GM12878 (cell line): ENCODE measurements around the gene ALG6. TPM values are rescaled to one million over a fixed set of nuclear protein-coding genes. Genes with fewer than 3 reads are reported as not detected.
A peak's percentile ranks its signal among the peaks of the same experiment; 100 is the strongest.

Source experiments
- BCL3 ChIP-seq: IDR thresholded peaks from 2 replicates; pipeline ENCODE4 v1.6.1; 2011; ENCODE audit warnings: borderline replicate concordance, low read depth, mild to moderate bottlenecking, moderate library complexity, low read length; ENCODE audit not compliant: insufficient read depth, poor library complexity, severe bottlenecking
- CTCF ChIP-seq, 3 experiments: IDR thresholded peaks in 2 of 3; conservative IDR thresholded peaks in 1 of 3; 2 replicates each; pipeline ENCODE4 v1.5.1; 2011; ENCODE audit warnings: low read depth in 3 of 3, low read length in 3 of 3, mild to moderate bottlenecking in 3 of 3, control low read depth in 2 of 3, moderate library complexity in 2 of 3, inconsistent platforms in 1 of 3, mixed read lengths in 1 of 3; ENCODE audit not compliant: control insufficient read depth in 2 of 3, insufficient read depth in 1 of 3; ENCODE audit errors: extremely low read depth in 1 of 3
- EGR1 ChIP-seq, 2 experiments: IDR thresholded peaks; 1 replicate in 1 of 2; 2 replicates in 1 of 2; pipeline ENCODE4 v1.6.1; 2011 to 2012; ENCODE audit warnings: low read depth in 2 of 2, low read length in 2 of 2, borderline replicate concordance in 1 of 2, mild to moderate bottlenecking in 1 of 2, moderate library complexity in 1 of 2
- HDAC6 ChIP-seq: fragments of 200-600 bp; sonication (generic); IDR thresholded peaks from one replicate; pipeline ENCODE4 v1.8.0; 2017; ENCODE audit warnings: antibody characterized with exemption; ENCODE audit not compliant: unreplicated experiment
- IKZF1 ChIP-seq: fragments of 450-650 bp; conservative IDR thresholded peaks from 2 replicates; pipeline ENCODE4 v1.6.1; 2017; ENCODE audit warnings: antibody characterized with exemption, mild to moderate bottlenecking
- IKZF2 ChIP-seq, 2 experiments: fragments of 450-650 bp; IDR thresholded peaks; 2 replicates each; pipeline ENCODE4 v1.6.1; 2017; ENCODE audit warnings: mild to moderate bottlenecking in 2 of 2, moderate library complexity in 2 of 2
- JUND ChIP-seq: IDR thresholded peaks from 2 replicates; pipeline ENCODE4 v1.6.1; 2012; ENCODE audit warnings: low read depth, mild to moderate bottlenecking, low read length, improper control_type of control experiment, moderate library complexity
- NR2F1 ChIP-seq: fragments of 450-650 bp; conservative IDR thresholded peaks from 2 replicates; pipeline ENCODE4 v1.6.1; 2017; ENCODE audit warnings: mild to moderate bottlenecking
- NRF1 ChIP-seq: conservative IDR thresholded peaks from 2 replicates; pipeline ENCODE4 v1.6.1; 2011; ENCODE audit warnings: mild to moderate bottlenecking, low read depth, low read length, improper control_type of control experiment
- POLR2A ChIP-seq: IDR thresholded peaks from 2 replicates; pipeline ENCODE4 v1.6.1; 2011; ENCODE audit warnings: low read depth, mild to moderate bottlenecking, low read length
- POLR2AphosphoS2 ChIP-seq: IDR thresholded peaks from 2 replicates; pipeline ENCODE4 v1.6.1; 2011; ENCODE audit warnings: low read depth, mild to moderate bottlenecking, low read length, improper control_type of control experiment, moderate library complexity
- POLR2AphosphoS5 ChIP-seq: IDR thresholded peaks from 2 replicates; pipeline ENCODE4 v1.6.1; 2011; ENCODE audit warnings: mild to moderate bottlenecking, low read length, inconsistent platforms
- RUNX3 ChIP-seq: IDR thresholded peaks from 2 replicates; pipeline ENCODE4 v1.6.1; 2012; ENCODE audit warnings: low read length, inconsistent platforms
- SMAD5 ChIP-seq: IDR thresholded peaks from 2 replicates; pipeline ENCODE4 v1.6.1; 2016; ENCODE audit warnings: antibody characterized with exemption, low read depth
- SMARCA5 ChIP-seq: fragments of 450-650 bp; IDR thresholded peaks from 2 replicates; pipeline ENCODE4 v1.6.1; 2017; ENCODE audit warnings: mild to moderate bottlenecking
- SMC3 ChIP-seq: IDR thresholded peaks from 2 replicates; pipeline ENCODE4 v1.6.1; 2011; ENCODE audit warnings: low read length, improper control_type of control experiment, borderline replicate concordance
- TAF1 ChIP-seq: IDR thresholded peaks from 2 replicates; pipeline ENCODE4 v1.6.1; 2011; ENCODE audit warnings: mild to moderate bottlenecking, low read depth, low read length, borderline replicate concordance
- ZNF384 ChIP-seq: IDR thresholded peaks from 2 replicates; pipeline ENCODE4 v1.6.1; 2012; ENCODE audit warnings: low read depth, mild to moderate bottlenecking, low read length, improper control_type of control experiment, borderline replicate concordance
- polyA plus RNA-seq, 11 experiments: library from polyadenylated mRNA; depleted of rRNA in 4 of 11; unstranded in 6 of 11; stranded (reverse) in 5 of 11; fragments of >200 nt; fragmentation: Nextera tagmentation in 4 of 11; fragmentation: Illumina TruSeq in 1 of 11; extraction: Ambion mirVana in 4 of 11; extraction: Trizol in 1 of 11; gene quantifications; 1 replicate in 1 of 11; 2 replicates in 10 of 11; pipeline versions ENCODE4 v1.2.1 to v1.2.3, GENCODE V29; 2011 to 2016; ENCODE audit warnings: inconsistent platforms in 2 of 11, missing spikeins in 2 of 11, low read depth in 1 of 11
- total RNA-seq, 4 experiments: library from RNA; depleted of rRNA in 3 of 4; stranded (reverse); fragments of >200 nt in 3 of 4; fragmentation: Illumina TruSeq in 1 of 4; extraction: Trizol in 1 of 4; gene quantifications; 2 replicates each; pipeline versions ENCODE4 v1.2.1 to v1.2.3, GENCODE V29; 2013 to 2021
- TF ChIP-seq, protein P1 (sequence below): fragments of 450-650 bp; IDR thresholded peaks from 2 replicates; pipeline ENCODE4 v1.6.1; 2017; ENCODE audit warnings: mild to moderate bottlenecking, moderate library complexity
- TF ChIP-seq, protein P2 (sequence below): fragments of 450-650 bp; conservative IDR thresholded peaks from 2 replicates; pipeline ENCODE4 v1.6.1; 2017; ENCODE audit warnings: mild to moderate bottlenecking, moderate library complexity

ALG6 gene
- total and polyA plus RNA-seq, 10 of the 15 experiments (the other 5 are each of a cell fraction or from before 2014, with no cell fraction given), result 13.8 to 28.5 (median 17.1) TPM

DNA sequence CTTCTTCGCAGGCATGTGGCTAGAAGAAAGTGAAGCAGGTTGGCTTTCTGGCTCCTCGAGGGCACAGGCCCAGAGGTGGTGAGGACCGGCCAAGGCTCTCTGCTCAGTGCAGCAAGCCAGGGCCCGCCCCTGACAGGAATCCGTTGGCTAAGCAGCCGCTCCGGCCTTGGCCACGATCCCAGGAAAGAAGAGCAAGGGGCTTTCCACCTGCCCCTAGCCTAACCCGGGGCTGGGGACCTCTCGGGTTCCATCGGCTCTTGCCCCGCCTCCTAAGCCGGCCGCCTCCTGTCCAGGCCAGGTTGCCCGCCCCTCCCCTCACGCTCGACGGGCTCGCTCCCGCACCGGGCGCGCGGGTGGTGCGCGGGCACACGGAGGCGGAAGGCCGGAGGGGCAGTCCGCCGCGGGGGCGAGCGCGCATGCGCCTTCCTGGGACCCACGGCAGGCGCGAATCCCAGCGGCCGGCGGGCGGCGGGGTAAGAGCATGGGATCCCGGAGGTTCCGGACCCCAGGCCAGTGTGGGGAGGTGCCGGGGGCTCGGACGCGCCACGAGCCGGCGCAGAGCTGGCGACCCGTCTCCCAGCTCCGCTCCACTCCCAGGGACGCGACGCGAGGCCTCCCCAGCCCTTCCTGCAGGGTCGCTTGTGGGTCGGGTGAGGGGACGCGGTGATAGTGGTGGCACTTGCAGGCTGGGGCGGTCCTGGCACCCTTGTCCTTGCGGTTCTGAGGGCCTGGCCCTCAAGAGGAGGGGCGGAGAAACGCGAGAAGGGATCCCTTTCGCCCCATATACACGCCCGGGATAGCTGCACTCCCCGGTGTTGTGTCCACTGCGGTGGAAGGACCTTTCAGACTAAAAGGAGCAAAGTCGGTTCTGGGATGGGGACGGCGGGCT, at the start of gene ALG6 (continued):
- TF ChIP-seq SMC3 (no peak), HDAC6 (peak; percentile 49), JUND (no peak), IKZF2 (IDR thresholded peaks at IDR 0.05) (no peak), POLR2AphosphoS5 (peak; percentile 78), SMAD5 (peak; percentile 64), NR2F1 (peak; percentile 59; the same call in 1 of the 2 replicates), EGR1 (IDR thresholded peaks at IDR 0.05; ENCODE audit: borderline replicate concordance in 1 of 2, low read depth in 2 of 2, low read length in 2 of 2) (peak in 1 of 2 experiments; percentile 60; a peak in 1 of 3 replicates), CTCF (IDR thresholded peaks at IDR 0.05 in 2 of 3, conservative IDR thresholded peaks at IDR 0.05 in 1 of 3; ENCODE audit: control insufficient read depth in 2 of 3, extremely low read depth in 1 of 3, insufficient read depth in 1 of 3, low read depth in 3 of 3, low read length in 3 of 3) (peak in 1 of 3 experiments; percentile 19; a peak in 2 of 6 replicates), POLR2AphosphoS2 (peak; percentile 61; the same call in 1 of the 2 replicates), SMARCA5 (peak; percentile 30; the same call in 1 of the 2 replicates), ZNF384 (no peak), IKZF1 (peak; percentile 82), RUNX3 (peak; percentile 38; the same call in 1 of the 2 replicates), TAF1 (0 out of 2 replicates have a peak, but pooled peaks have one; percentile 44), POLR2A (peak; percentile 95), NRF1 (peak; percentile 40; the same call in 1 of the 2 replicates), BCL3 (peak; percentile 43)
- TF ChIP-seq, protein P1, sequence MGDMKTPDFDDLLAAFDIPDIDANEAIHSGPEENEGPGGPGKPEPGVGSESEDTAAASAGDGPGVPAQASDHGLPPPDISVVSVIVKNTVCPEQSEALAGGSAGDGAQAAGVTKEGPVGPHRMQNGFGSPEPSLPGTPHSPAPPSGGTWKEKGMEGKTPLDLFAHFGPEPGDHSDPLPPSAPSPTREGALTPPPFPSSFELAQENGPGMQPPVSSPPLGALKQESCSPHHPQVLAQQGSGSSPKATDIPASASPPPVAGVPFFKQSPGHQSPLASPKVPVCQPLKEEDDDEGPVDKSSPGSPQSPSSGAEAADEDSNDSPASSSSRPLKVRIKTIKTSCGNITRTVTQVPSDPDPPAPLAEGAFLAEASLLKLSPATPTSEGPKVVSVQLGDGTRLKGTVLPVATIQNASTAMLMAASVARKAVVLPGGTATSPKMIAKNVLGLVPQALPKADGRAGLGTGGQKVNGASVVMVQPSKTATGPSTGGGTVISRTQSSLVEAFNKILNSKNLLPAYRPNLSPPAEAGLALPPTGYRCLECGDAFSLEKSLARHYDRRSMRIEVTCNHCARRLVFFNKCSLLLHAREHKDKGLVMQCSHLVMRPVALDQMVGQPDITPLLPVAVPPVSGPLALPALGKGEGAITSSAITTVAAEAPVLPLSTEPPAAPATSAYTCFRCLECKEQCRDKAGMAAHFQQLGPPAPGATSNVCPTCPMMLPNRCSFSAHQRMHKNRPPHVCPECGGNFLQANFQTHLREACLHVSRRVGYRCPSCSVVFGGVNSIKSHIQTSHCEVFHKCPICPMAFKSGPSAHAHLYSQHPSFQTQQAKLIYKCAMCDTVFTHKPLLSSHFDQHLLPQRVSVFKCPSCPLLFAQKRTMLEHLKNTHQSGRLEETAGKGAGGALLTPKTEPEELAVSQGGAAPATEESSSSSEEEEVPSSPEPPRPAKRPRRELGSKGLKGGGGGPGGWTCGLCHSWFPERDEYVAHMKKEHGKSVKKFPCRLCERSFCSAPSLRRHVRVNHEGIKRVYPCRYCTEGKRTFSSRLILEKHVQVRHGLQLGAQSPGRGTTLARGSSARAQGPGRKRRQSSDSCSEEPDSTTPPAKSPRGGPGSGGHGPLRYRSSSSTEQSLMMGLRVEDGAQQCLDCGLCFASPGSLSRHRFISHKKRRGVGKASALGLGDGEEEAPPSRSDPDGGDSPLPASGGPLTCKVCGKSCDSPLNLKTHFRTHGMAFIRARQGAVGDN, result peak; percentile 61
- TF ChIP-seq, protein P2, sequence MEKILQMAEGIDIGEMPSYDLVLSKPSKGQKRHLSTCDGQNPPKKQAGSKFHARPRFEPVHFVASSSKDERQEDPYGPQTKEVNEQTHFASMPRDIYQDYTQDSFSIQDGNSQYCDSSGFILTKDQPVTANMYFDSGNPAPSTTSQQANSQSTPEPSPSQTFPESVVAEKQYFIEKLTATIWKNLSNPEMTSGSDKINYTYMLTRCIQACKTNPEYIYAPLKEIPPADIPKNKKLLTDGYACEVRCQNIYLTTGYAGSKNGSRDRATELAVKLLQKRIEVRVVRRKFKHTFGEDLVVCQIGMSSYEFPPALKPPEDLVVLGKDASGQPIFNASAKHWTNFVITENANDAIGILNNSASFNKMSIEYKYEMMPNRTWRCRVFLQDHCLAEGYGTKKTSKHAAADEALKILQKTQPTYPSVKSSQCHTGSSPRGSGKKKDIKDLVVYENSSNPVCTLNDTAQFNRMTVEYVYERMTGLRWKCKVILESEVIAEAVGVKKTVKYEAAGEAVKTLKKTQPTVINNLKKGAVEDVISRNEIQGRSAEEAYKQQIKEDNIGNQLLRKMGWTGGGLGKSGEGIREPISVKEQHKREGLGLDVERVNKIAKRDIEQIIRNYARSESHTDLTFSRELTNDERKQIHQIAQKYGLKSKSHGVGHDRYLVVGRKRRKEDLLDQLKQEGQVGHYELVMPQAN, result peak; percentile 62
